ENCODE results near the gene ARHGAP24. TPM values are rescaled to one million over a fixed set of nuclear protein-coding genes. Genes with fewer than 3 reads are reported as not detected.
"Not testable (repeated sequence)": the region's sequence is repeated elsewhere in the genome, so short reads cannot be mapped to it uniquely, and the experiment has no call there.

Gene ARHGAP24
- total RNA-seq, 2 experiments from 2014 or later = not detected

GRCh38 chr4:85965017-85965416, 490.1 kb downstream of the ARHGAP24 start:
- CTCF ChIA-PET, POLR2A ChIA-PET: not testable (repeated sequence)

DNA sequence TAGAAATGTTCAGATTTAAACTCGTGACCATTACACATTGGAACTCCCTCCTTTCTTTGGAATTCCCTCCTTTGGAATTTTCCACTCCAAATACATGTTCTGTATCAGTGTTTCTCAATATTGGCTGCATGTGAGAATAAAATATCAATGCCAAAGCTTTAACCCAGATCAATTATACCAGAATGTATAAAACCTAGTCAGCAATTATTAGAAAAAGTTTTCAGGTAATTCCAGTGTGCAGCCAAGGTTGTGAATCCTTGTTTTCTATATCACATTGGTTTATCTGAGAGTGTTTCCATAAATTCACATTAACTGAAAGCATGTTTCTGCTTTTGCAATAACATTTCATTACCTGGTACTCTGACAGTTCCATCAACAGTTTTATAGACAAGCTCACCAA, 490.6 kb downstream of the ARHGAP24 start:
- CTCF ChIA-PET = no interaction called here
- POLR2A ChIA-PET = no interaction called here

DNA sequence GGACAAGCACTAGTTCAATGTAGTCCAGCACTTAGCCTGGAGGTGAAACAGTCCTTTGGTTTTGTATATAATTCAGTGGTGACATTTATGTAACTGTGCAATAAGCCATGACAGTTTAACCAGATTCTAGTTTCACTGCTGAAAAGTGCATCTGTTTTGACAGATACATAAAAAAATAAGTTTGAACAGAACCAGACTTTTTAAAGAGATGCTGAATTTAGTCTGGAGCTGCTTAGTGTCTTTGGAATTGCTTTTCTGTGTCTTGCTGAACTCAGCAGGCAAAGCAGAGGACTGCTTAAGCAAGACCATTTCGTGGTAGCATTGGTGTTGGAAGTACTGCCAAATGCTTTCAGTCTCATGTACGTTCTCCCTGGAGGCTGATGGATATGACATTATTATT, 491.4 kb downstream of the ARHGAP24 start:
- CTCF ChIA-PET = no interaction called here
- POLR2A ChIA-PET = no interaction called here

- ChIA-PET POLR2A (no interaction called here), CTCF (no interaction called here)
Observed at GRCh38 chr4:85967872-85968271, 492.9 kb downstream of the ARHGAP24 start.

GRCh38 chr4:85968945-85969819, 494.2 kb downstream of the ARHGAP24 start:
- POLR2A ChIA-PET = no interaction called here
- CTCF ChIA-PET = no interaction called here

DNA sequence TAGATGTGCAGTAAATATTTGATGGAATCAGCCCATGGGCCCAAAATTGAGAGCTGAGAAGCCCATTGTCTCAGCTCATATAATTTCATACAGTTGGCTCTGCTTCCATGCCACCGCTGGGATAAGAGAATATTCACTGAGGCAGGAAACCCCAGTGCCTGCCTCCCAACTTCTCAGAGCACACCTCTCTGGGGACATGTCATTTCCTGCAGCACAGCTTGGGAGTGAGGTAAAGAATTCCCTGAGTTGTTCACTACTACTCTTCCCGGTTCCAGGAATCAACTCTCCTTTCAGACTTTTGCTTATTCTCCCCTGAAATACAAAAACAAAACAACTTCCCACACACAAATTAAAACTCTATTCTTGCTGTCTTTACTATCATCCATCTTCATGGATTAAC, 495.6 kb downstream of the ARHGAP24 start:
- POLR2A ChIA-PET = no interaction called here
- CTCF ChIA-PET = no interaction called here

GRCh38 chr4:85979276-85979675, 504.3 kb downstream of the ARHGAP24 start:
- CTCF ChIA-PET = no interaction called here
- POLR2A ChIA-PET = no interaction called here

DNA sequence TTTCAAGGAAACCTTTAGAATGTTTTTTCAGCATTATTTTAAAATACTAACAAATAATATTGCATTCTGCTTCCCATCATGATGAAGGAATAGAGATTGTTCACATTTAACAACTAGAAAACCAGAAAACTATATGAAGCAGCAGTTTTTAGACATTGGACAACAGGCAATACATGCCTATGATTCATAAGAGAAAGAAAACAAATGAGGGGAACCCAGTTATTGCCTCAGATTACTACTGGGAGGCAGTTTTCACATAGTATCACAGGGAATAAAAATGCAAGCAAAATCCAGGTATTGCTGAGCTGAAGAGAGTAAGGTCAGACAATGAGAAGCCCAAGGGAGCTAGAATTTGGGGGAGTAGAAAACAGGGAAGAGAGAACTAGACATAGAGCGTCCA, 511.3 kb downstream of the ARHGAP24 start:
- CTCF ChIA-PET = no interaction called here
- POLR2A ChIA-PET = no interaction called here

DNA sequence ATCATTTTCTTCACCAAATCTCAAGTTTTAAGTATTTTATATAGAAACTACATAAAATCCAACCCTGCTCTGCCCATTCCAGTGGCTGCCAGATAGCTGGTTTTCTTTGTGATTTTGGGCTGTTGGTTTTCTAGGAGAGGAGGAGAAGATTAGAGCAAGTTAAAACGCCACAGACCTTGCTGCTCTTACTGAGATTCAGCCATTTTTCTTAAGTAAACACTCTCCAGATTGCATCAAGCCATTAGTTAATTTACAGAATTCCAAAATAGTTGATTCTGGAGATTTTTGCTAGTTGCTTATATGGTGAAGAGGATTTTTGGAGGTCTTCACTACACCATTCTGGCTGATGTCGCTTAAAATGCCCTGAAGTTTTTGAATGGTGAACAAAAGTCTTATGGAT, 518.7 kb downstream of the ARHGAP24 start:
- POLR2A ChIA-PET = no interaction called here
- CTCF ChIA-PET = no interaction called here

- POLR2A ChIA-PET = no interaction called here
- CTCF ChIA-PET = no interaction called here
Observed at GRCh38 chr4:85994576-85994975, 519.6 kb downstream of the ARHGAP24 start.

GRCh38 chr4:85995361-85995760, 520.4 kb downstream of the ARHGAP24 start:
- ChIA-PET CTCF (no interaction called here), POLR2A (no interaction called here)

GRCh38 chr4:86001591-86001990, 526.6 kb downstream of the ARHGAP24 start:
- POLR2A ChIA-PET = no interaction called here
- CTCF ChIA-PET = no interaction called here

- CTCF ChIA-PET = no interaction called here
- POLR2A ChIA-PET = no interaction called here
Observed at GRCh38 chr4:86004030-86004429, 529.1 kb downstream of the ARHGAP24 start.

GRCh38 chr4:86006057-86006456, 531.1 kb downstream of the ARHGAP24 start:
- CTCF ChIA-PET = no interaction called here
- POLR2A ChIA-PET = no interaction called here

- ChIA-PET CTCF (no interaction called here), POLR2A (no interaction called here)
Observed at GRCh38 chr4:86007042-86007441, 532.1 kb downstream of the ARHGAP24 start.

- CTCF ChIA-PET = no interaction called here
- POLR2A ChIA-PET = no interaction called here
Observed at GRCh38 chr4:86011117-86011516, 536.2 kb downstream of the ARHGAP24 start.

DNA sequence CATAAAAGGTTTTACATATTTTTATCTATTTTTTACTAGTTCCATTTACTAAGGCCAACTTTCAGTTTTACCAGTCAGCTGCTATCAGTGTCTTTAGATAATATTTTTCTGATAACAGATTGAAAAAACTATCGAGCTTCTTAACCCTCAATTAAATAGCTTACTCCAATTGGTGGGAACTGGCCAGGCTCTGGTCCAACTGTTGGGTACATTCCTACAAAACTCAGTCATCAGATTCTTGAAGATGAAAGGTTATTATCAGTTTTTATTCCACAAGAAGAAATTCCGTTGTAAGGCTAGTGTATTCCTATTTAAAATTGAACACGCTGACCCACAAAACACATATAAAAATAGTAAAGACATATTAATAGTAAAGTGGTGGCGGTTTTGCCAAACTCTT, 538.7 kb downstream of the ARHGAP24 start:
- ChIA-PET POLR2A (no interaction called here), CTCF (no interaction called here)

GRCh38 chr4:86014599-86014998, 539.6 kb downstream of the ARHGAP24 start:
- ChIA-PET POLR2A (no interaction called here), CTCF (no interaction called here)

DNA sequence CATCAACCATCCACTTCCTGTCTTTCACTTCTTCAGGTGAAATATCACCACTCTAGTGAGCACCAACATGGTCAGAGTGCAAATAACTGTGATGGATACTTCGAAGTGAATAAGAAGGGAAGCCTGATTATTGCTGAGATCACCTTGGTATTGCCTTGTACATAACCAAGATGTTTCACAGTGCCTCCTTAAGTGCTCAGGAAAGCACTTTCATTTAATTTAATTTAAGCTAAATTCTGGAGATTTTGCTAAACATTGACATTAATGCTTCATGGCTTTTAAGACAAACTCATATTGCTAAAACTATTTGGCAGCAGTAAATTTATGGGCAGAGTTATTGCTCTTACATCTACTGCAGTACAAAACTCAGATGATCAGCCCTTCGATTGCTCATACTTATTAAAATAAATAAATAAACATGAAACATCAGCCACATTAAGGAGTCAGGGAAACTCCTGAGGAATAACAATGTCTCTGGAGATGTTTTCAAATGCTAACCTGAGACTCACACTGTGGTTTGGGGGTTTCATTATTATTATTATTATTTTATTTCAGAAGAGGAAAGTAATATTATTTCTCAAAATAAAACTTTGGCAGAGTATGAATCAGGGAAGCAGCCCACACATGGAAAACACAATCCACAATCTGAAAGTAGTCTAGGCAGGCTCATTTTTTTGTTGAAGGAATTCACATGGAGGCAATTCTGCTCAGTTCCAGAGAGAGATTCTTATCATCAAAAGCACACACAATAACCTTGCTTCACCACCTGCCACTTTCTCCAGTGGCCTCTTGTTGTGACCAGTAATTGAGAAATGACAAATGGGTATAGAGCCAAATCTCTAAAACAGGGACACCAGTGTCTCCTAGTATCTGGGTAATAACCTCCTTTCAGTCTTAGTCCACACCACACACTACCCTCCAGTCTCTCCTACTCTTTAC, 540.7 kb downstream of the ARHGAP24 start:
- ChIA-PET CTCF (no interaction called here), POLR2A (no interaction called here)

DNA sequence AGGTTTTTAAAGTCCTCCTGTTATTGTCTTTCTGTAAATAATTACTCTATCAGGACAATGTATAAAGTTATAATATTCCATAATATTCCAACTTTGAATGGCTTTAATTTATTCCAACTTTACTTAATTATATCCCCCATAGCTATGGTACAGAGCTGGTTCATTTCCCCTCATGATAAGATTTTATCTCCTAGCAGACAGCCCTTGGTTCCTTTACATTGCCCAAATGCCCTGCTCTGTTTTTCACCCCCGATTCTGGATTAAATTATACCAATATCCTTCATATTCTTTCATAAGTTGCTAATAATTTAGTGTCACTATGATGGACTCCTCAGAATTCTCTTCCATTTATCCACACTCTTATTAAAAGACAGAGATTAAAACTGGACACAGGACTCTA, 544.4 kb downstream of the ARHGAP24 start:
- ChIA-PET POLR2A (no interaction called here), CTCF (no interaction called here)

DNA sequence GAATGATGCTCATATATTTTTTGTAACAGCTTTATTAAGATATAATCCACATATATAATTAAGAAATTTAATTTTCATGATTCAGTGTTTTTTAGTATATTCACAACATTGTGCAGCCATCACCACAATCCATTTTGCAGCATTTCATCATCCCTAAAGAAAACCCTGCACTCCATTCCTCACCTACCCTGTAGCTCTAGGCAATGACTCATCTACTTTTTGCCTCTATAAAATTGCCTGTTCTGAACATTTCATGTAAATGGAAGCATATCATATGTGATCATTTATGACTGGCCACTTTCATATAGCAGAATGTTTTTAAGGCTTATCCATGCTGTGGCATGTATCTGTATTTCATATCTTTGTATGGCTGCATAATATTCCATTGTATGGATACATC, 545.0 kb downstream of the ARHGAP24 start:
- POLR2A ChIA-PET = no interaction called here

More for the DNA sequence above, 545.0 kb downstream of the ARHGAP24 start:
- CTCF ChIA-PET = no interaction called here

All from activated CD8-positive, alpha-beta memory T cell treated with anti-CD3 and anti-CD28 coated beads for 36 hours (primary cell).